ENCODE results near the gene CKAP4.

Gene CKAP4

GRCh38 chr12:106275458-106275857 is 27.6 kb upstream of the CKAP4 start:
- no peak overlapping the region for H3K27ac ChIP-seq (ENCODE audit: low read depth, low read length)
- no peaks in the 10 kb centered on the region for H3K4me1 ChIP-seq (ENCODE audit: control insufficient read depth in 5 of 5, insufficient read depth in 5 of 5, low read length in 5 of 5)
- no peaks in the 10 kb centered on the region for H3K9me3 ChIP-seq (ENCODE audit: control insufficient read depth in 5 of 5, low read length in 5 of 5)
- H3K9ac ChIP-seq (ENCODE audit: low read length in 5 of 5) = no peak overlapping the region
- H3K27me3 ChIP-seq (ENCODE audit: control insufficient read depth in 5 of 5, insufficient read depth in 4 of 5, low read length in 5 of 5) = no peaks in the 10 kb centered on the region
- H3K4me3 ChIP-seq (ENCODE audit: low read depth in 1 of 5, low read length in 5 of 5) = no peak overlapping the region
- no peaks in the 10 kb centered on the region for H3K36me3 ChIP-seq (ENCODE audit: control insufficient read depth in 5 of 5, insufficient read depth in 5 of 5, low read length in 5 of 5)

- Histone ChIP-seq H3K27ac (ENCODE audit: low read depth, low read length) (no peak overlapping the region), H3K36me3 (ENCODE audit: control insufficient read depth in 5 of 5, insufficient read depth in 5 of 5, low read length in 5 of 5) (no peaks in the 10 kb centered on the region), H3K4me3 (ENCODE audit: low read depth in 1 of 5, low read length in 5 of 5) (no peak overlapping the region), H3K4me1 (ENCODE audit: control insufficient read depth in 5 of 5, insufficient read depth in 5 of 5, low read length in 5 of 5) (no peaks in the 10 kb centered on the region), H3K9ac (ENCODE audit: low read length in 5 of 5) (no peak overlapping the region), H3K27me3 (ENCODE audit: control insufficient read depth in 5 of 5, insufficient read depth in 4 of 5, low read length in 5 of 5) (no peaks in the 10 kb centered on the region), H3K9me3 (ENCODE audit: control insufficient read depth in 5 of 5, low read length in 5 of 5) (no peaks in the 10 kb centered on the region)
Measured at GRCh38 chr12:106274575-106275121, 26.8 kb upstream of the CKAP4 start.

GRCh38 chr12:106274012-106274411 is 26.2 kb upstream of the CKAP4 start:
- Histone ChIP-seq H3K4me1 (ENCODE audit: control insufficient read depth in 5 of 5, insufficient read depth in 5 of 5, low read length in 5 of 5) (no peaks in the 10 kb centered on the region), H3K4me3 (ENCODE audit: low read depth in 1 of 5, low read length in 5 of 5) (no peak overlapping the region), H3K9ac (ENCODE audit: low read length in 5 of 5) (no peak overlapping the region), H3K27ac (ENCODE audit: low read depth, low read length) (no peak overlapping the region), H3K9me3 (ENCODE audit: control insufficient read depth in 5 of 5, low read length in 5 of 5) (no peaks in the 10 kb centered on the region), H3K27me3 (ENCODE audit: control insufficient read depth in 5 of 5, insufficient read depth in 4 of 5, low read length in 5 of 5) (no peaks in the 10 kb centered on the region), H3K36me3 (ENCODE audit: control insufficient read depth in 5 of 5, insufficient read depth in 5 of 5, low read length in 5 of 5) (no peaks in the 10 kb centered on the region)

GRCh38 chr12:106273491-106273890 is 25.7 kb upstream of the CKAP4 start:
- Histone ChIP-seq H3K36me3 (ENCODE audit: control insufficient read depth in 5 of 5, insufficient read depth in 5 of 5, low read length in 5 of 5) (no peaks in the 10 kb centered on the region), H3K9me3 (ENCODE audit: control insufficient read depth in 5 of 5, low read length in 5 of 5) (no peaks in the 10 kb centered on the region), H3K9ac (ENCODE audit: low read length in 5 of 5) (no peak overlapping the region), H3K27ac (ENCODE audit: low read depth, low read length) (no peak overlapping the region), H3K4me1 (ENCODE audit: control insufficient read depth in 5 of 5, insufficient read depth in 5 of 5, low read length in 5 of 5) (no peaks in the 10 kb centered on the region), H3K27me3 (ENCODE audit: control insufficient read depth in 5 of 5, insufficient read depth in 4 of 5, low read length in 5 of 5) (peaks cover 0 to 2% (median 0%) of the 10 kb centered on the region in 5 donors), H3K4me3 (ENCODE audit: low read depth in 1 of 5, low read length in 5 of 5) (no peak overlapping the region)

GRCh38 chr12:106271575-106272505 is 24.0 kb upstream of the CKAP4 start:
- H3K27me3 ChIP-seq (ENCODE audit: control insufficient read depth in 5 of 5, insufficient read depth in 4 of 5, low read length in 5 of 5) = peaks cover 0 to 2% (median 0%) of the 10 kb centered on the region in 5 donors
- no peak overlapping the region for H3K9ac ChIP-seq (ENCODE audit: low read length in 5 of 5)
- H3K9me3 ChIP-seq (ENCODE audit: control insufficient read depth in 5 of 5, low read length in 5 of 5) = no peaks in the 10 kb centered on the region
- no peak overlapping the region for H3K4me3 ChIP-seq (ENCODE audit: low read depth in 1 of 5, low read length in 5 of 5)
- H3K27ac ChIP-seq (ENCODE audit: low read depth, low read length) = no peak overlapping the region
- no peaks in the 10 kb centered on the region for H3K4me1 ChIP-seq (ENCODE audit: control insufficient read depth in 5 of 5, insufficient read depth in 5 of 5, low read length in 5 of 5)
- no peaks in the 10 kb centered on the region for H3K36me3 ChIP-seq (ENCODE audit: control insufficient read depth in 5 of 5, insufficient read depth in 5 of 5, low read length in 5 of 5)

- no peaks in the 10 kb centered on the region for H3K36me3 ChIP-seq (ENCODE audit: control insufficient read depth in 5 of 5, insufficient read depth in 5 of 5, low read length in 5 of 5)
- peaks cover 0 to 2% (median 0%) of the 10 kb centered on the region in 5 donors for H3K27me3 ChIP-seq (ENCODE audit: control insufficient read depth in 5 of 5, insufficient read depth in 4 of 5, low read length in 5 of 5)
- H3K4me3 ChIP-seq (ENCODE audit: low read depth in 1 of 5, low read length in 5 of 5) = no peak overlapping the region
- H3K9me3 ChIP-seq (ENCODE audit: control insufficient read depth in 5 of 5, low read length in 5 of 5) = no peaks in the 10 kb centered on the region
- H3K27ac ChIP-seq (ENCODE audit: low read depth, low read length) = no peak overlapping the region
- no peaks in the 10 kb centered on the region for H3K4me1 ChIP-seq (ENCODE audit: control insufficient read depth in 5 of 5, insufficient read depth in 5 of 5, low read length in 5 of 5)
- no peak overlapping the region for H3K9ac ChIP-seq (ENCODE audit: low read length in 5 of 5)
Measured at GRCh38 chr12:106269150-106269771, 21.4 kb upstream of the CKAP4 start.

- Histone ChIP-seq H3K27me3 (ENCODE audit: control insufficient read depth in 5 of 5, insufficient read depth in 4 of 5, low read length in 5 of 5) (peaks cover 0 to 2% (median 0%) of the 10 kb centered on the region in 5 donors), H3K9me3 (ENCODE audit: control insufficient read depth in 5 of 5, low read length in 5 of 5) (no peaks in the 10 kb centered on the region), H3K4me3 (ENCODE audit: low read depth in 1 of 5, low read length in 5 of 5) (no peak overlapping the region), H3K36me3 (ENCODE audit: control insufficient read depth in 5 of 5, insufficient read depth in 5 of 5, low read length in 5 of 5) (no peaks in the 10 kb centered on the region), H3K9ac (ENCODE audit: low read length in 5 of 5) (no peak overlapping the region), H3K27ac (ENCODE audit: low read depth, low read length) (no peak overlapping the region), H3K4me1 (ENCODE audit: control insufficient read depth in 5 of 5, insufficient read depth in 5 of 5, low read length in 5 of 5) (no peaks in the 10 kb centered on the region)
Measured at GRCh38 chr12:106267535-106267934, 19.7 kb upstream of the CKAP4 start.

GRCh38 chr12:106265116-106265515 is 17.3 kb upstream of the CKAP4 start:
- no peaks in the 10 kb centered on the region for H3K36me3 ChIP-seq (ENCODE audit: control insufficient read depth in 5 of 5, insufficient read depth in 5 of 5, low read length in 5 of 5)
- H3K9ac ChIP-seq (ENCODE audit: low read length in 5 of 5) = no peak overlapping the region
- peaks cover 0 to 2% (median 0%) of the 10 kb centered on the region in 5 donors for H3K27me3 ChIP-seq (ENCODE audit: control insufficient read depth in 5 of 5, insufficient read depth in 4 of 5, low read length in 5 of 5)
- no peaks in the 10 kb centered on the region for H3K4me1 ChIP-seq (ENCODE audit: control insufficient read depth in 5 of 5, insufficient read depth in 5 of 5, low read length in 5 of 5)
- H3K27ac ChIP-seq (ENCODE audit: low read depth, low read length) = no peak overlapping the region
- no peak overlapping the region for H3K4me3 ChIP-seq (ENCODE audit: low read depth in 1 of 5, low read length in 5 of 5)
- no peaks in the 10 kb centered on the region for H3K9me3 ChIP-seq (ENCODE audit: control insufficient read depth in 5 of 5, low read length in 5 of 5)

- Histone ChIP-seq H3K4me1 (ENCODE audit: control insufficient read depth in 5 of 5, insufficient read depth in 5 of 5, low read length in 5 of 5) (no peaks in the 10 kb centered on the region), H3K9me3 (ENCODE audit: control insufficient read depth in 5 of 5, low read length in 5 of 5) (no peaks in the 10 kb centered on the region), H3K4me3 (ENCODE audit: low read depth in 1 of 5, low read length in 5 of 5) (no peak overlapping the region), H3K9ac (ENCODE audit: low read length in 5 of 5) (no peak overlapping the region), H3K27ac (ENCODE audit: low read depth, low read length) (no peak overlapping the region), H3K27me3 (ENCODE audit: control insufficient read depth in 5 of 5, insufficient read depth in 4 of 5, low read length in 5 of 5) (peaks cover 0 to 3% (median 0%) of the 10 kb centered on the region in 5 donors), H3K36me3 (ENCODE audit: control insufficient read depth in 5 of 5, insufficient read depth in 5 of 5, low read length in 5 of 5) (no peaks in the 10 kb centered on the region)
Measured at GRCh38 chr12:106258935-106259334, 11.1 kb upstream of the CKAP4 start.

- H3K36me3 ChIP-seq (ENCODE audit: control insufficient read depth in 5 of 5, insufficient read depth in 5 of 5, low read length in 5 of 5) = no peaks in the 10 kb centered on the region
- no peak overlapping the region for H3K27ac ChIP-seq (ENCODE audit: low read depth, low read length)
- H3K4me1 ChIP-seq (ENCODE audit: control insufficient read depth in 5 of 5, insufficient read depth in 5 of 5, low read length in 5 of 5) = no peaks in the 10 kb centered on the region
- H3K9me3 ChIP-seq (ENCODE audit: control insufficient read depth in 5 of 5, low read length in 5 of 5) = no peaks in the 10 kb centered on the region
- H3K4me3 ChIP-seq (ENCODE audit: low read depth in 1 of 5, low read length in 5 of 5) = no peak overlapping the region
- no peak overlapping the region for H3K9ac ChIP-seq (ENCODE audit: low read length in 5 of 5)
- peaks cover 0 to 3% (median 0%) of the 10 kb centered on the region in 5 donors for H3K27me3 ChIP-seq (ENCODE audit: control insufficient read depth in 5 of 5, insufficient read depth in 4 of 5, low read length in 5 of 5)
Measured at GRCh38 chr12:106258226-106258625, 10.4 kb upstream of the CKAP4 start.
